ENCODE data around the gene RSRC1.
"Not testable (repeated sequence)": the region's sequence is repeated elsewhere in the genome, so short reads cannot be mapped to it uniquely, and the experiment has no call there.

RSRC1 gene

GRCh38 chr3:158528076-158528674 lies 418.3 kb downstream of the RSRC1 start:
- no peak for TF ChIP-seq CTCF (IDR thresholded peaks at IDR 0.05; ENCODE audit: extremely low read depth, missing control alignments)

GRCh38 chr3:158531334-158531733 lies 421.4 kb downstream of the RSRC1 start:
- no peak for TF ChIP-seq CTCF (IDR thresholded peaks at IDR 0.05; ENCODE audit: extremely low read depth, missing control alignments)
- DNase-seq (ENCODE audit: low spot score): no peak

More at GRCh38 chr3:158528076-158528674, 418.3 kb downstream of the RSRC1 start:
- no peak for DNase-seq (ENCODE audit: low spot score)

GRCh38 chr3:158532099-158532734 lies 422.3 kb downstream of the RSRC1 start:
- peak; percentile 31 for DNase-seq (ENCODE audit: low spot score)
- peak; percentile 40 for TF ChIP-seq CTCF (IDR thresholded peaks at IDR 0.05; ENCODE audit: extremely low read depth, missing control alignments)

- TF ChIP-seq CTCF (IDR thresholded peaks at IDR 0.05; ENCODE audit: extremely low read depth, missing control alignments): no peak
- no peak for DNase-seq (ENCODE audit: low spot score)
Measured at GRCh38 chr3:158535918-158536317, 426.0 kb downstream of the RSRC1 start.

GRCh38 chr3:158539414-158540014 lies 429.6 kb downstream of the RSRC1 start:
- peak; percentile 9 for DNase-seq (ENCODE audit: low spot score)
- TF ChIP-seq CTCF (IDR thresholded peaks at IDR 0.05; ENCODE audit: extremely low read depth, missing control alignments): no peak

- TF ChIP-seq CTCF (IDR thresholded peaks at IDR 0.05; ENCODE audit: extremely low read depth, missing control alignments): no peak
- DNase-seq (ENCODE audit: low spot score): no peak
Measured at GRCh38 chr3:158540066-158540465, 430.2 kb downstream of the RSRC1 start.

GRCh38 chr3:158548691-158549090 lies 438.8 kb downstream of the RSRC1 start:
- no peak for TF ChIP-seq CTCF (IDR thresholded peaks at IDR 0.05; ENCODE audit: extremely low read depth, missing control alignments)

GRCh38 chr3:158549938-158550337 lies 440.0 kb downstream of the RSRC1 start:
- not testable (repeated sequence) for DNase-seq (ENCODE audit: low spot score)

More at GRCh38 chr3:158548691-158549090, 438.8 kb downstream of the RSRC1 start:
- no peak for DNase-seq (ENCODE audit: low spot score)
